GM12872 (cell line): Measurements from ENCODE around the gene SSH2.

ENCODE experiments used
- TF ChIP-seq, protein P1 (sequence below): IDR thresholded peaks from 3 replicates; pipeline ENCODE4 v1.5.1; 2011; ENCODE audit warnings: low read depth, mild to moderate bottlenecking, low read length, moderate library complexity; ENCODE audit not compliant: insufficient read depth

SSH2 gene

DNA sequence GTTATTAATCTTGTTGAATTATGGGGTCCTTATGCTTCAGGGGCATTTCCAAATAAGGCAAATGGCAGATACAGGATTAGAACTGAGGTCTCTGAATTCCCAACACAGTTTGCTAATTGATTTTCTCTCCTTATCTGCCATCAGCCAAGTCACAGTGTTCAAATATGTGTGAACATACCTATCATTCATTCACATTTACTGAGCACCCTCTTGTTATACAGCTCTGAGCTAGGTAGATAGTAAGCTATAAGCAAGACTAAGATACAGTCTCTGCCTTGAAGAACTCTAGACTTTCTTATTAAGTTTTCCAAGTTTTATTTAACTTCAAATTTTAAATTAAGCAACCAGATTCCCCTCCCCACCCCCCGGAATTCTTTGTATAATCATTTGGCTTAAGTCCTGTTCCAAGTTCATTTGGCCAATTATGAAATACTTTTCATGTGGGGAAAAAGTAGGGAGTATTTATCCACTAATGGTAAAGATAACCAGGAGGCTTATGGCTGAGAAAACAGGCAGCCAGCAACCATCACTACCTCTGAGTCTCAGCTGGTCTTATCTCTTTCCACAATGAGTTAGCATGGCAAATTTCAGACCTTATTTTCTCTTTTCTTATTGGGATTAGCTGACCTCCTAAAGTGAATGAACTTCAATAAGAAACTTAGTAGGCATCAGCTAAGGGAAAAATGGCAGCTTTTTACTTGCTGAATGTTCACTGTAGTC is 275.9 kb downstream of the SSH2 start:
- TF ChIP-seq, protein P1, sequence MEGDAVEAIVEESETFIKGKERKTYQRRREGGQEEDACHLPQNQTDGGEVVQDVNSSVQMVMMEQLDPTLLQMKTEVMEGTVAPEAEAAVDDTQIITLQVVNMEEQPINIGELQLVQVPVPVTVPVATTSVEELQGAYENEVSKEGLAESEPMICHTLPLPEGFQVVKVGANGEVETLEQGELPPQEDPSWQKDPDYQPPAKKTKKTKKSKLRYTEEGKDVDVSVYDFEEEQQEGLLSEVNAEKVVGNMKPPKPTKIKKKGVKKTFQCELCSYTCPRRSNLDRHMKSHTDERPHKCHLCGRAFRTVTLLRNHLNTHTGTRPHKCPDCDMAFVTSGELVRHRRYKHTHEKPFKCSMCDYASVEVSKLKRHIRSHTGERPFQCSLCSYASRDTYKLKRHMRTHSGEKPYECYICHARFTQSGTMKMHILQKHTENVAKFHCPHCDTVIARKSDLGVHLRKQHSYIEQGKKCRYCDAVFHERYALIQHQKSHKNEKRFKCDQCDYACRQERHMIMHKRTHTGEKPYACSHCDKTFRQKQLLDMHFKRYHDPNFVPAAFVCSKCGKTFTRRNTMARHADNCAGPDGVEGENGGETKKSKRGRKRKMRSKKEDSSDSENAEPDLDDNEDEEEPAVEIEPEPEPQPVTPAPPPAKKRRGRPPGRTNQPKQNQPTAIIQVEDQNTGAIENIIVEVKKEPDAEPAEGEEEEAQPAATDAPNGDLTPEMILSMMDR: no peak

DNA sequence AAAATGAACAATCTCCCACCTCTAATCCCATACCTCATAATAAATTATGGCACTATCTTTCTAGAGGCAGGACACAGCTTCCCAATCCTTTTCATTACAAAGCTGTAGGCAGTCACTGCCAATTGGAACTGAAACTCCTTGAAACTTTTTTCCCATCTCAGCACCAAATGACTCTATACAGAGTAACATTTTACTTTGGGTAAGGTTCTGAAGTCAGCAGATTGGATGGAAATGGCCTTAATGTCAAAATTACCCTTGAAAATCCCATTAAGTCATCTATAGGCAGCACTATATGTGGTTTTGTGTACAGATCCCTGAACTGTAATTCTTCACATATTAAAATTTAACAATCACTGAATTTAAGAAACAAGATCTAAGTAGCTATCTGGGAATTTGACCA is 277.1 kb downstream of the SSH2 start:
- TF ChIP-seq, protein P1: no peak

GRCh38 chr17:29650396-29650795 is 279.6 kb downstream of the SSH2 start:
- TF ChIP-seq, protein P1: no peak

DNA sequence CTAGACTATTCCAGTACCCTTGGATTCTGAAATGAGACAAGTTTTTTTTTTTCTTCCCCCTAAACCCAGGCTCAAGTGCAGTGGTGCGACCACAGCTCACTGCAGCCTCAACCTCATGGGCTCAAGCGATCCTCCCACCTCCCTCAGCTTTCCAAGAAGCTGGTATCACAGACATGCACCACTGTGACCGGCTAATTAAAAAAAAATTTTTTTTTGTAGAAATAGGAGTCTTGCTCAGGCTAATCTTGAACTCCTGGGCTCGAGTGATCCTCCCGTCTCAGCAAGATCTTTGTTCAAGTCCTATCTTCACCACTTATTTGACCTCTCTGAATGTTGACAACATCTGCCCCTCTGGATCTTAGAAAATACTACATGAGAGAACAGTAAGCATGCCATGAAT is 280.7 kb downstream of the SSH2 start:
- TF ChIP-seq, protein P1: no peak

DNA sequence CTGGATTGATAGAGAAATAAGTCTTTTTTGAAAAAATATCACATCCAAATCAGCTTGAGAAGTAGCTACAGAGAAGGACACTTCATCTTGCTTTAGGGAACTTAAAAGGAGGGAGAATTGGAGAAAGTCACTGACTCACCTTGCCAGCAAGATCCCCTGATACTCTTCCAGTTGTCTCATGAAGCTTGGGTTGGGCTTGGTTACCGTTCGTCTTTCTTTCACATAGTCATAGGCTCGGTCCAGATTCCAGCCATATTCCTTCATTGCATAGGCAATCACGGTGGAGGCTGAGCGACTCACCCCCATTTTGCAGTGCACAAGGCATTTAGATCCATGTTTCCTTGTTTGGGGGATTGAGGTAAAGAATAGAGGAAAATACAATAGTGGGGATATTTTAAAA is 282.0 kb downstream of the SSH2 start:
- TF ChIP-seq, protein P1: no peak

DNA sequence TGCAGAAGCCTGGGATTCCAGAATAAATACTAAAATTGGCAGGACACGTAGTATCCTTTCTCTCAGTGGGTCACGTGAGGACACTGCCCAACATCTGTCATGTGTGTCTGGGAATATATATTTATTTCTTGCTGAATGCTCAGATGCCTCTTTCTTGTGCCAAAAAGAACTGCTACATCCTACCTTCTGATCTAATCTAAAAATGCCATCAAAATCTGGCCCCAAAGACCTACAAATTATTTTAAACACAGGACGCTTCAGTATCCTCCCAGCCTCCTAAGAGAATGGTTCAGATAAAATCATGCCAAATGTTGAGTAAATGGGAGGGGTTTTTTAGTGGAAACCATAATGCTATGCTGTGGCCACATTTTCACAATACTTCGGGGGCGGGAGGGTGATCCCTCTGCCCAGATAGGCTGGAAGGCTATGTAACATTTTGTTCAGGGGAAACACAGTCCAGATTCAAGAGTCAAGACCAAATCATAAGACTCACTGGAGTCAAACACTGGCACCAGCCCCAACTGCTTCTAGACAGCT is 284.4 kb downstream of the SSH2 start:
- TF ChIP-seq, protein P1: no peak

GRCh38 chr17:29643817-29644160 is 286.2 kb downstream of the SSH2 start:
- TF ChIP-seq, protein P1: no peak
